GM21423 (cell line): ENCODE data around the gene PTPRN2.
"Not testable (repeated sequence)": the region's sequence is repeated elsewhere in the genome, so short reads cannot be mapped to it uniquely, and the experiment has no call there.

Experiments used
- ATAC-seq: cut with Tn5 transposase; IDR thresholded peaks from one replicate; pipeline ENCODE4 v1.9.1; 2021; ENCODE audit warnings: mild to moderate bottlenecking, moderate library complexity; ENCODE audit not compliant: unreplicated experiment

The PTPRN2 gene

GRCh38 chr7:157853789-157854065 lies 733.9 kb downstream of the PTPRN2 start:
- no peak for ATAC-seq

- ATAC-seq = no peak
Measured at GRCh38 chr7:157853076-157853788, 734.4 kb downstream of the PTPRN2 start.

- no peak for ATAC-seq
Measured at GRCh38 chr7:157851501-157852067, 736.0 kb downstream of the PTPRN2 start.

- no peak for ATAC-seq
Measured at GRCh38 chr7:157850481-157851444, 736.9 kb downstream of the PTPRN2 start.

- no peak for ATAC-seq
Measured at GRCh38 chr7:157849726-157850125, 737.9 kb downstream of the PTPRN2 start.

GRCh38 chr7:157849341-157849596 lies 738.4 kb downstream of the PTPRN2 start:
- no peak for ATAC-seq

GRCh38 chr7:157848508-157849340 lies 738.9 kb downstream of the PTPRN2 start:
- no peak for ATAC-seq

- not testable (repeated sequence) for ATAC-seq
Measured at GRCh38 chr7:157847756-157848487, 739.7 kb downstream of the PTPRN2 start.

GRCh38 chr7:157846746-157847145 lies 740.9 kb downstream of the PTPRN2 start:
- ATAC-seq = not testable (repeated sequence)

GRCh38 chr7:157846271-157846670 lies 741.4 kb downstream of the PTPRN2 start:
- ATAC-seq = no peak

GRCh38 chr7:157845203-157845835 lies 742.3 kb downstream of the PTPRN2 start:
- ATAC-seq = no peak

GRCh38 chr7:157844611-157845010 lies 743.0 kb downstream of the PTPRN2 start:
- ATAC-seq = no peak

GRCh38 chr7:157844141-157844540 lies 743.5 kb downstream of the PTPRN2 start:
- ATAC-seq = no peak

- ATAC-seq = no peak
Measured at GRCh38 chr7:157843336-157844140, 744.1 kb downstream of the PTPRN2 start.

GRCh38 chr7:157841773-157842370 lies 745.8 kb downstream of the PTPRN2 start:
- ATAC-seq = no peak

GRCh38 chr7:157840914-157841772 lies 746.5 kb downstream of the PTPRN2 start:
- no peak for ATAC-seq

- ATAC-seq = no peak
Measured at GRCh38 chr7:157840174-157840913, 747.3 kb downstream of the PTPRN2 start.
